ENCODE measurements around the gene CUL5. TPM values are rescaled to one million over a fixed set of nuclear protein-coding genes. Genes with fewer than 3 reads are reported as not detected.

The CUL5 gene
- polyA plus RNA-seq, 1 donor from 2014 or later, result 40.2 TPM

DNA sequence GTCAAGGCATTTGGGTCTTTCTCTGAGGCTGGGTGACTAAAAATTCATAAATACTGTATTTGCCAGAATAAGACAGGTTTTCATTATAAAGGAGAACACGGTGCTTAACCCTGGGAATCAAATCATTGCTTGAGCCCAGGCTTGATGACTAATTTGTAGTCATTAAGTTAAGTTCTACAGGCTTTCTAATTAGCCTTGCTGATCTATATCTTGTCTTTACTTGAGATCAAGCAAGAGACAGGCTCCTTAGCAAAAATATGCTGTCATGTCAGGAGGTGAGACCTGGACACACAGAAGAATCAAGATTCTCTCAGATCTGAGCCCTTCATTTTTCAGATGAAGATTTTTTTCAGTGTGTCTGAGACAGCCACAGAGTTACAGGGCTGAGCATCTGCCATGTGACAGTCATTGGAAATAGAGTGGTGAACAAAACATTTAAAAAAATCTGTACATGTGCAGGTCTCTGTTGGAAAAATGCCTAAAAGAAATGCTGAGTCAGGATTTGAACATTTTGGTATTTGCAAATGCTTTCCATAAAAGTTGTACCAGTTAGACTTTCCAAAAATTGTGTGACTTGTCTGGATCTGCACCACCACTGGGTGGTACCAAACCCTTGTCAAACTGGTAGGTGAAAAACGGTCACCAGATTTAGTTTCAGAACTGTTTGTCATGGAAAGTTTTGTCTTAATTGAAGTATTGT lies 127.3 kb downstream of the CUL5 start:
- H3K4me3 ChIP-seq (ENCODE audit: low read length), result no peak overlapping the region
- H3K9me2 ChIP-seq (ENCODE audit: insufficient read depth, low read length), result no peaks in the 10 kb centered on the region
- TF ChIP-seq EP300 (conservative IDR thresholded peaks at IDR 0.05; ENCODE audit: poor library complexity, severe bottlenecking), result no peak
- no peak for TF ChIP-seq TAF1 (IDR thresholded peaks at IDR 0.05; ENCODE audit: low read depth)
- no peak for TF ChIP-seq SMC3 (conservative IDR thresholded peaks at IDR 0.05; ENCODE audit: poor library complexity)
- no peak for TF ChIP-seq RAD21 (conservative IDR thresholded peaks at IDR 0.05)
- no peak for TF ChIP-seq REST (IDR thresholded peaks at IDR 0.05; ENCODE audit: borderline replicate concordance)
- no peak for TF ChIP-seq MXI1 (conservative IDR thresholded peaks at IDR 0.05; ENCODE audit: poor library complexity, severe bottlenecking)
- TF ChIP-seq POLR2AphosphoS5 (IDR thresholded peaks at IDR 0.05), result no peak
- TF ChIP-seq EZH2 (IDR thresholded peaks at IDR 0.05; ENCODE audit: borderline replicate concordance, insufficient read depth, low read length, poor library complexity, severe bottlenecking), result no peak
- TF ChIP-seq, protein P1, sequence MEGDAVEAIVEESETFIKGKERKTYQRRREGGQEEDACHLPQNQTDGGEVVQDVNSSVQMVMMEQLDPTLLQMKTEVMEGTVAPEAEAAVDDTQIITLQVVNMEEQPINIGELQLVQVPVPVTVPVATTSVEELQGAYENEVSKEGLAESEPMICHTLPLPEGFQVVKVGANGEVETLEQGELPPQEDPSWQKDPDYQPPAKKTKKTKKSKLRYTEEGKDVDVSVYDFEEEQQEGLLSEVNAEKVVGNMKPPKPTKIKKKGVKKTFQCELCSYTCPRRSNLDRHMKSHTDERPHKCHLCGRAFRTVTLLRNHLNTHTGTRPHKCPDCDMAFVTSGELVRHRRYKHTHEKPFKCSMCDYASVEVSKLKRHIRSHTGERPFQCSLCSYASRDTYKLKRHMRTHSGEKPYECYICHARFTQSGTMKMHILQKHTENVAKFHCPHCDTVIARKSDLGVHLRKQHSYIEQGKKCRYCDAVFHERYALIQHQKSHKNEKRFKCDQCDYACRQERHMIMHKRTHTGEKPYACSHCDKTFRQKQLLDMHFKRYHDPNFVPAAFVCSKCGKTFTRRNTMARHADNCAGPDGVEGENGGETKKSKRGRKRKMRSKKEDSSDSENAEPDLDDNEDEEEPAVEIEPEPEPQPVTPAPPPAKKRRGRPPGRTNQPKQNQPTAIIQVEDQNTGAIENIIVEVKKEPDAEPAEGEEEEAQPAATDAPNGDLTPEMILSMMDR (IDR thresholded peaks at IDR 0.05; ENCODE audit: poor library complexity, severe bottlenecking), result no peak
- no peak overlapping the region for H3K4me2 ChIP-seq (ENCODE audit: low read length)
- H2AFZ ChIP-seq (ENCODE audit: low read depth, low read length), result no peak overlapping the region
- no peaks in the 10 kb centered on the region for H3K79me2 ChIP-seq (replicated peaks; ENCODE audit: insufficient read depth, low read length)
- H3F3A ChIP-seq (ENCODE audit: insufficient read depth, low read length, poor library complexity, severe bottlenecking), result no peaks in the 10 kb centered on the region
- H3K36me3 ChIP-seq (ENCODE audit: insufficient read depth, low read length), result no peaks in the 10 kb centered on the region
- H4K20me1 ChIP-seq (ENCODE audit: insufficient read depth), result no peaks in the 10 kb centered on the region
- H3K9ac ChIP-seq (ENCODE audit: low read length), result no peak overlapping the region
- no peaks in the 10 kb centered on the region for H3K9me3 ChIP-seq (ENCODE audit: low read length)
- H3K27ac ChIP-seq (ENCODE audit: low read length), result no peak overlapping the region
- H3K27me3 ChIP-seq (ENCODE audit: insufficient read depth, low read depth, low read length), result no peaks in the 10 kb centered on the region

GRCh38 chr11:108137212-108137611 lies 128.5 kb downstream of the CUL5 start:
- no peaks in the 10 kb centered on the region for H4K20me1 ChIP-seq (ENCODE audit: insufficient read depth)
- TF ChIP-seq MXI1 (conservative IDR thresholded peaks at IDR 0.05; ENCODE audit: poor library complexity, severe bottlenecking) (no peak), RAD21 (conservative IDR thresholded peaks at IDR 0.05) (no peak), EP300 (conservative IDR thresholded peaks at IDR 0.05; ENCODE audit: poor library complexity, severe bottlenecking) (no peak), REST (IDR thresholded peaks at IDR 0.05; ENCODE audit: borderline replicate concordance) (no peak), TAF1 (IDR thresholded peaks at IDR 0.05; ENCODE audit: low read depth) (no peak), SMC3 (conservative IDR thresholded peaks at IDR 0.05; ENCODE audit: poor library complexity) (no peak), EZH2 (IDR thresholded peaks at IDR 0.05; ENCODE audit: borderline replicate concordance, insufficient read depth, low read length, poor library complexity, severe bottlenecking) (no peak), POLR2AphosphoS5 (IDR thresholded peaks at IDR 0.05) (no peak)
- TF ChIP-seq, protein P1 (IDR thresholded peaks at IDR 0.05; ENCODE audit: poor library complexity, severe bottlenecking), result no peak
- H2AFZ ChIP-seq (ENCODE audit: low read depth, low read length), result no peak overlapping the region
- no peaks in the 10 kb centered on the region for H3K36me3 ChIP-seq (ENCODE audit: insufficient read depth, low read length)
- no peak overlapping the region for H3K4me2 ChIP-seq (ENCODE audit: low read length)
- H3K27me3 ChIP-seq (ENCODE audit: insufficient read depth, low read depth, low read length), result no peaks in the 10 kb centered on the region
- H3K9me2 ChIP-seq (ENCODE audit: insufficient read depth, low read length), result no peaks in the 10 kb centered on the region
- no peak overlapping the region for H3K27ac ChIP-seq (ENCODE audit: low read length)
- H3K4me3 ChIP-seq (ENCODE audit: low read length), result no peak overlapping the region
- H3K79me2 ChIP-seq (replicated peaks; ENCODE audit: insufficient read depth, low read length), result no peaks in the 10 kb centered on the region
- H3K9ac ChIP-seq (ENCODE audit: low read length), result no peak overlapping the region
- H3K9me3 ChIP-seq (ENCODE audit: low read length), result no peaks in the 10 kb centered on the region
- H3F3A ChIP-seq (ENCODE audit: insufficient read depth, low read length, poor library complexity, severe bottlenecking), result no peaks in the 10 kb centered on the region
